ENCODE measurements around the gene MAPRE3. TPM values are rescaled to one million over a fixed set of nuclear protein-coding genes. Genes with fewer than 3 reads are reported as not detected.

MAPRE3 gene
- total RNA-seq, 6 experiments from 2014 or later, result 13.7 to 22.3 (median 17.3) TPM

GRCh38 chr2:27050996-27051901 lies 80.8 kb downstream of the MAPRE3 start, which contains the start of gene AGBL5:
Gene AGBL5 (plus strand): TSS chr2:27051668. CDS start chr2:27052959, 1,291 bp downstream.
- peaks cover 0 to 9% (median 4%) of the 10 kb centered on the region in 4 donors for H3K4me1 ChIP-seq
- under 1% methylated on average over 30 of the region's 67 CpGs for WGBS (ENCODE audit: insufficient coverage, low coverage, low lambda C conversion rate, missing lambda C conversion rate)
- DNase-seq (peak; percentile 95 to 96 (median 96)), ATAC-seq (peak; percentile 75 to 85 (median 80))
- H3K9me3 ChIP-seq, result no peaks in the 10 kb centered on the region
- peak within 1 kb of the TSS; percentile 57 to 66 (median 62) for H3K27ac ChIP-seq
- no peaks in the 10 kb centered on the region for H3K27me3 ChIP-seq
- intact Hi-C loops (cut with DNase I), result no loop called here
- H3K4me3 ChIP-seq, result peak within 1 kb of the TSS; percentile 82 to 92 (median 89)
- H3K36me3 ChIP-seq, result peaks cover 0 to 6% (median 2%) of the 10 kb centered on the region in 4 donors
- no peak for TF ChIP-seq CTCF (IDR thresholded peaks at IDR 0.05)
- peak; percentile 52 for TF ChIP-seq POLR2A (IDR thresholded peaks at IDR 0.05)

- Histone ChIP-seq H3K9me3 (no peaks in the 10 kb centered on the region), H3K4me3 (peak overlapping the region; percentile 82 to 92 (median 89)), H3K4me1 (peaks cover 0 to 9% (median 4%) of the 10 kb centered on the region in 4 donors), H3K27ac (peak overlapping the region; percentile 57 to 66 (median 62)), H3K27me3 (no peaks in the 10 kb centered on the region), H3K36me3 (peaks cover 0 to 10% (median 2%) of the 10 kb centered on the region in 4 donors)
- DNase-seq, result peak in 2 of 3 donors; percentile 60 to 70
- TF ChIP-seq CTCF (IDR thresholded peaks at IDR 0.05) (no peak), POLR2A (IDR thresholded peaks at IDR 0.05) (no peak)
- WGBS (ENCODE audit: insufficient coverage, low coverage, low lambda C conversion rate, missing lambda C conversion rate), result 8% methylated on average over 17 of the region's 24 CpGs
- intact Hi-C loops (cut with DNase I), result no loop called here
- peak in 1 of 4 donors; percentile 0 for ATAC-seq
Observed at GRCh38 chr2:27051902-27052645, 81.6 kb downstream of the MAPRE3 start.

GRCh38 chr2:27053321-27053720 lies 82.9 kb downstream of the MAPRE3 start:
- no peak for TF ChIP-seq CTCF (IDR thresholded peaks at IDR 0.05)
- TF ChIP-seq POLR2A (IDR thresholded peaks at IDR 0.05), result no peak
- H3K27ac ChIP-seq, result no peak overlapping the region
- peaks cover 0 to 10% (median 2%) of the 10 kb centered on the region in 4 donors for H3K36me3 ChIP-seq
- 78% methylated on average over 11 of the region's 11 CpGs for WGBS (ENCODE audit: insufficient coverage, low coverage, low lambda C conversion rate, missing lambda C conversion rate)
- no peak overlapping the region for H3K4me3 ChIP-seq
- H3K4me1 ChIP-seq, result peaks cover 0 to 9% (median 4%) of the 10 kb centered on the region in 4 donors
- H3K9me3 ChIP-seq, result no peaks in the 10 kb centered on the region
- intact Hi-C loops (cut with DNase I), result no loop called here
- ATAC-seq (no peak), DNase-seq (no peak)
- H3K27me3 ChIP-seq, result no peaks in the 10 kb centered on the region

GRCh38 chr2:27053776-27054175 lies 83.3 kb downstream of the MAPRE3 start:
- no peaks in the 10 kb centered on the region for H3K9me3 ChIP-seq
- no peak overlapping the region for H3K27ac ChIP-seq
- 88% methylated on average over 6 of the region's 8 CpGs for WGBS (ENCODE audit: insufficient coverage, low coverage, low lambda C conversion rate, missing lambda C conversion rate)
- no peaks in the 10 kb centered on the region for H3K27me3 ChIP-seq
- no peak for ATAC-seq
- DNase-seq, result no peak
- H3K4me1 ChIP-seq, result peaks cover 0 to 9% (median 4%) of the 10 kb centered on the region in 4 donors
- H3K4me3 ChIP-seq, result no peak overlapping the region
- TF ChIP-seq CTCF (IDR thresholded peaks at IDR 0.05), result no peak
- TF ChIP-seq POLR2A (IDR thresholded peaks at IDR 0.05), result no peak
- intact Hi-C loops (cut with DNase I), result no loop called here
- peaks cover 0 to 10% (median 2%) of the 10 kb centered on the region in 4 donors for H3K36me3 ChIP-seq

Data from right lobe of liver (tissue), 6 donors.